GM21360 (cell line): ENCODE data around the gene SPEM1.

ENCODE experiments used
- ATAC-seq: cut with Tn5 transposase; IDR thresholded peaks from one replicate; pipeline ENCODE4 v1.9.1; 2021; ENCODE audit warnings: mild to moderate bottlenecking, moderate library complexity; ENCODE audit not compliant: unreplicated experiment

The SPEM1 gene

GRCh38 chr17:7417056-7417655 is 3.0 kb upstream of the SPEM1 start:
- no peak for ATAC-seq

- ATAC-seq: no peak
Observed at GRCh38 chr17:7418472-7419152, 1.5 kb upstream of the SPEM1 start.

- no peak for ATAC-seq
Observed at GRCh38 chr17:7421186-7421585, 1.1 kb downstream of the SPEM1 start.

DNA sequence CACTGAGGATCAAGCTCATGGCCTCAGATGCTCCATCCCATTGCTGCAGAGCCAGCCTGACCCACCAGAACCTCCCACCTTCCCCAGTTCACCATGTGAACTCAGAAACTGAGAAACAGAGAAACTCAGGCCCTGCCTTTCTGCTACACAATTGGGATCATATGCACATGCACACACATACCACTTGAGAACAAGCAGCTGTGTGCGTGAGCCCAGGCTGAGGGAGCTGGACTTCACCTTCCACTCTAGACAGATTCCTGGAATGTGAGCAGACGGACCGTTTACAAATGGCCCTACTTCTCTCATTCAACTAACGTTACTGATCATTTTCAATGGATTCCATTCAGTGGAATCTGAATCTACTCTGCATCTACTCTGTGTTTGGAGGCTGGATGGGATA is 3.6 kb downstream of the SPEM1 start:
- ATAC-seq: no peak

DNA sequence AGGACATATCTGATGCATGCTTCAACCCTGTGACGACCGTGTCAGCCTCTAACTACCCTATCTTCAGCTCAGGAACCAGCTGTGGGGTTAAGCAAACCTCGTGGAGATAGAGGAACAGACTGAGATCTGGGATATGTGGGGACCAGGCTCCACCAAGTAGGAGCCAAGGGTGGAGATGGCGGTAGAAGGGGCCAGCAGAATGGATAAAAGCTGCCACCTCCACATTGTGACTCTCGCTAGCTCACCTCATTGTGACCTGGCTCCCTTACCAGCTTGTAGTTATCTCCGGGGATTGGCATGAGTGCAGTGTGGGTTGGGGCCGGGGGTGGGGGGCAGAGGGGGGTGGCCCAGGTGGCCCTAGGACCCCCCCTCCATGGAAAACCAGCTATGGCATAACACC is 5.2 kb downstream of the SPEM1 start, which contains the start of gene SPEM2:
Gene SPEM2, plus strand, starts transcription at position 301 of the 400 bp plus-strand sequence. Its CDS starts 73 bp downstream, at position 374.
- no peak for ATAC-seq

DNA sequence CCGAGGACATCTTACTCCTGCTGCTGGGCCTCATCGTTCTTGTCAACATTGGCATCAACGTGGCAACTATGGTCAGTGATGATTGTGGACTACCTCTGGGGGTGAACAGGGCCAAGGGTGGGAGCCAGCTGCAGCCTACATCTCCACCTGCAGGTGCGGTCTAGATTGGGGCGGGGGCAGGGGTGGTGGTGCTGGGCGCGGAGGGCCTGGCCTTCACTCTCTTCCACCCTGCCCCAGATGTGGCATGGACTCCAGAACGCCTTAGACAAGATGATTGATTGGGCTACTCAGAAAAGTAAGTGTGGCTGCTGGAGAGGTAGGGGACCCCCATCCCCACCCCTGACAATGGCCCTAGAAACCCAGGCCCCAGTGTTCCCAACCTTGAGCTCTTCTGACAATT is 5.6 kb downstream of the SPEM1 start:
- no peak for ATAC-seq

DNA sequence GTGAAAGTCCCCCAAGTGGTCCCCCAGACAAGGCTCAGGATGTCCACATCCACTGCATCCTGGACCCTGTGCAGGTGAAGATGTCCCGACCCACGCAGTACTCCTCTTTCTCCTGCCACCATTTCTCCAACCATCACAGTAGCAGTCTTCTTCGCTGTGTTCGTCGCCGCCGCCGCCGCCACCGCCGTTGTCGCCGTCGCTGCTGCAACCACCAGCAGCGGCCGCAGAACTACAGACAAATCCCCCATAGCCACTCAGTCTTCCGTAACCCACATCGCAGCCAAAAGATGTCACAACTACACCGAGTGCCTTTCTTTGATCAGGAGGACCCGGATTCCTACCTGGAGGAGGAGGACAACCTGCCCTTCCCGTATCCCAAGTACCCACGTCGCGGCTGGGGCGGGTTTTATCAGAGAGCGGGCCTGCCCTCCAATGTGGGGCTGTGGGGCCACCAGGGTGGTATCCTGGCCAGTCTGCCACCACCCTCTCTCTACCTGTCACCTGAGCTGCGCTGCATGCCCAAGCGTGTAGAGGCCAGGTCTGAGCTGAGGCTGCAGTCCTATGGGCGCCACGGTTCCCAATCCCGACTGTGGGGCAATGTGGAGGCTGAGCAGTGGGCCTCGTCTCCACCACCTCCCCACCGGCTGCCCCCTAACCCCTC is 6.2 kb downstream of the SPEM1 start:
- ATAC-seq: no peak

DNA sequence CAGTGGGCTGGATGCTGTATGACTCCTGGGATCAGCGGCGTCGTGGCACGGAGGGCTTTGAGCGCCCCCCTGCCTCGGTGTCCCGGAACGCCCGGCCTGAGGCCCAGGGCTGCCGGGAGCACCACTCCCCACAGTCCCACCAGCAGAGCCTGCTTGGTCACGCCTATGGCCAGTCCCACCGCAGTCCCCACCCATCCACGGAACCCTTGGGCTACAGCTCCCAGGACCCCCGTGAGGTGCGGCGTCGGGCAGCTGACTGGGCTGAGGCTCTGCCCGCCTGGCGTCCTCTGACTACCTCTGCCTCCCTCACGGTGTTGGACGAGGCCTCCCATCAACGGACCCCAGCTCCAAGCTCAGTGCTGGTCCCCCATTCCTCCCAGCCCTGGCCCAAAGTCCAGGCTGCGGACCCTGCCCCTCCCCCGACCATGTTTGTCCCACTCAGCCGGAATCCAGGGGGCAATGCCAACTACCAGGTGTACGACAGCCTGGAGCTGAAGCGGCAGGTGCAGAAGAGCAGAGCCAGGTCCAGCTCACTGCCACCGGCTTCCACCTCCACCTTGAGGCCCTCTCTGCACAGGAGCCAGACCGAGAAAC is 6.9 kb downstream of the SPEM1 start:
- ATAC-seq: no peak

DNA sequence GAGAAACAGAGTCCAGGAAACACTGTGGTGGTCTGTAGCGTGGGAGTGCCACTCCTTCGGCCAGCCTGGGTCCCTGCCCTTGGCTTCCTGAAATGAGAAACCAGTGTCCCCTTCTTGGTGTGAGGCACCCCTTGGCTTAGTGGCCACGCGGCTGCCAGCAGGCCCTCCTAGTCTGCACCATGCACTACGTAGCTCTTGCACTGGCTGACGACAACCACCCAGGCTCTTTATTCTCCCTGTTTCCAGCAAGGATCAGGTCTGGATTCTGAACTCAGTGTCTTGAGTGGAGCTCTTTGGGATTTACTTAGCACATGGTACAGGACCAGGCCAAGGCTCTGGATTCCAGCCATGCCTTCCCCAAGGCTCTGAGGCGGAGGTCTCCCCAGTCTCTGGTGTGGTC is 7.4 kb downstream of the SPEM1 start:
- no peak for ATAC-seq

GRCh38 chr17:7428557-7428956 is 8.4 kb downstream of the SPEM1 start, which contains the start of gene SPEM3:
Gene SPEM3, plus strand, starts transcription at chr17:7428857. Its CDS starts 46 bp downstream, at chr17:7428903.
- no peak for ATAC-seq

- no peak for ATAC-seq
Observed at GRCh38 chr17:7429722-7430121, 9.6 kb downstream of the SPEM1 start.

GRCh38 chr17:7431231-7431630 is 11.1 kb downstream of the SPEM1 start:
- no peak for ATAC-seq

DNA sequence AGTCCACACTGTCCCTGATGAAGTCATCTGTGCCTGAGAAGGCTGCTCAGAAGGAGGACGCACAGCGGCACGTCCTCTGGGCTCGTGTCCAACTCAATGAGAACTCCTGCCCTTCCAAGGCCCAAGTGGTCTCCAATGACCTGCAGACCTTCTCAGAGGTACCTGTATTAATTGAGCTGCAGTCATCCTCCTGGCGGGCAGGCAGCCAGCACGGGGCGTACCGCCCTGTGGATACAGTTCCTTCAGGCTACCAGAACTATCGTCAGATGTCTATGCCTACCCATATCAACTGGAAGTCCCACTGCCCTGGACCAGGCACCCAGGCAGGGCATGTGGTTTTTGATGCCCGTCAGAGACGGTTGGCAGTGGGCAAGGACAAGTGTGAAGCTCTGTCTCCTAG is 12.2 kb downstream of the SPEM1 start:
- ATAC-seq: no peak

GRCh38 chr17:7435676-7436555 is 15.8 kb downstream of the SPEM1 start:
- no peak for ATAC-seq

- no peak for ATAC-seq
Observed at GRCh38 chr17:7436556-7437368, 16.6 kb downstream of the SPEM1 start.

- no peak for ATAC-seq
Observed at GRCh38 chr17:7437369-7437863, 17.3 kb downstream of the SPEM1 start.

DNA sequence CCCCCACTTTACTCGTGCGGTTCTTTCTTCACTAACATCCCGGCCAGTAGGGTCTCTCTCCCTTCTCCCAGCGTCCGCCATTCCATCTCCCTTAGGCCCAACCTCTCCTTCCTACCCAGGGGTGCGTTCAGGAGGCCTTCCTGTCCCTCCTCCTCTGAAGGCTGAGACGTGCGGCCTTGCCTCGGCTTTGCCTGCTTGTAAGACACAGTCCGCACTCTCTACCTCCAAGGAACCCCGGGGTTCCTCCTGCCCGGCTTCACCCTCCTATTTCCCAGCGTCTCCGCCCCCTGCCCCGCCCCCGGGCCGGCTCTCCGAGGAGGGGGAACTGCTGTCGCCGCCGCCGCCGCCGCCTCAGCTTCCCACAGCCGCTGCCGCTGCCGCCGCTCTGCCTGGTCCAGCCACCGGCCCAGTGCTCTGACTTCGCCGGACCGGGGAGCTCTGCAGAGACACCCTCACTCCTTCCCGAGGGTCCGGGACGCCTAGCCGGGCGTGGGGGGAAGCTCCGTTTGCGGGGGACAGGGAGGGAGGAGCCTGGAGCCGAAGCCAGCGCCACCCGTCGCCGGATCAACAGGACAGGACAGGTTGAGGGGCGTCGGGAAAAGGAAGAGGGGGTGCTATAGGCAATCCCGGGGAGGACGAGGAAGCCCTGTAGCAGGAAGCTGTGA is 18.0 kb downstream of the SPEM1 start:
- ATAC-seq: no peak

- no peak for ATAC-seq
Observed at GRCh38 chr17:7438656-7439460, 18.7 kb downstream of the SPEM1 start.
